Measurements from ENCODE around the gene PDE8A.

PDE8A gene

DNA sequence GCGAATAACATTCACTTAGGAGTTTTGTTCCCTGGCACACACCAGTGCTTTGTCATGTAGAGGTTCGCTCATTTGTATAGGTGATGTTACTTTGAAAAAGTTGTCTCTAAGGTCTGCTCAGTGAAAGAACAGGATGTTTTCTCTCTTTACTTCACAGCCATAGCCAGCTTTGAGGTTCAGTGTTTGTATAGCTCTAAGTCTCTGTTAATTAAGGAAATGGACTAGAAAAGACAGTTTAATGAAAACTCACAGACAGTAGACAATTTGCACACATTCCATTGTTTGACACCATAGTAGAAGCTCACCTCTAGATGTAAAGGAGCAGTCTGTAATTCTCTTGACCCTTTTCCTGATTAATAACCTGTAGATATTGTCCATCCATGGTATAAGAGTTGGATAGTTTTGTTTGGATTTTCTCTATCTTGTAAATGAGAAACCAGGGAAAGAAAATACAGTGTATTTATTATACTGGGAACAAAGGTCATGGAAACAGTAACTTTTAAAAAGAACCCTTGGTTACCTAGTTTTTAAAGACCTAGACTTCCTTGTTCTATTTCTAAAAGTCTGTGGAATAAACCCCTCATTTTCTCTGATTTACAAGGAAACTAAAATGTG is 50.4 kb downstream of the PDE8A start:
- FAIRE-seq: no peak
- no peak for DNase-seq (ENCODE audit: low spot score)

DNA sequence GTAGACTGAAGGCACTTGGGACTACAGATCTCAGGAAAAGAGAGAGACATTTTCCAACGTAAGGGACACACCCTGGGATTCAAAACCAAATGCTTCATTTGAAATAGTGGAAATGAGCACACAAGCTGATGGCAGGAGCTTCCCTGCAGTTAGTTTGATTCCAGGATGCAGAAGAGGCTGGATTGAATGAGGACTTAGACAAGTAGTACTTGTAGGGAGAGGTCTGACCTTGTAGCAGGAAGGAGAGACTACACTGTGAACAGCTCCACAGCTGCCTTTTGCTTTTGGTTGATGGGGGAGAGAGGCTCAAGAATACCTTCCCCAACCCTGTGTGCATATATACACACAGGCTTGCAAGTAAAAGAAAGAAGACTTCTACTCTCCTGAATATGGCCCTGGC is 51.5 kb downstream of the PDE8A start:
- DNase-seq (ENCODE audit: low spot score): no peak
- no peak for FAIRE-seq

DNA sequence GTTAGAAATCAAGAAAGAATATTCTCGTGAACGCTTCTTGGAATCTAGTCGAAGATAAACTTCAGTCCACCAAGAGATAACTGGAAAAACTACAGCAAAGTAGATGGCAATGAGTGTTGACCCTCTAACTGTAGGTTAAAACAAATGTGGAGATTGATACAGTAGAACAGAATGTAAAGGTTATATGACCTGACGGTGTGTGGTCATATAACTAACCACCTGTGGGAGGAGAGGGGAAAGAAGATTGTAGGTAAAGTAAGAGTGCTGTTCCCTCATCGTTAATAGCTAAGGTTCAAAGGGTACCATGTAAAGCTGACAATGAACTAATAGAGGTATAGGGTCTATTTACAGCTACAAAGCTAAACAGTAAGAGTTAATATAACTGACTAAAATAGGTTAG is 52.6 kb downstream of the PDE8A start:
- no peak for DNase-seq (ENCODE audit: low spot score)
- FAIRE-seq: no peak

DNA sequence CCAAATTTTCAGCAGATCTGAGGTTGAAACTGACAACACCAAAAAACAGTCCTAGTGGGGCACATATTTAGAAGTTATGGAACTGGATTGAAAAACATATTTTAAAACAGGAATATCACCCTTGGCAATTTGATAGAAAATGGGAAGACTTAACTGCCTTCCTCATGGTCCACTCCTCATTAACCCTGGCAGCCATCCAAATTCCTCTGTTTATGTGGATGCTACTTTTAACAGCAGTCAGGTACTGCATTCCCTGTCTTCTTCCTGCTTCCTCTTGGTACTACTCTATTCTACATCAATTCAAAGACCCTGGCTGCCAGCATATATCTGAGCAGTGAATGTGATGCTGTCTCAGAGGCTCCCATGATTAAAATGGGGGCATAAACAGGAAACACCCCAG is 54.3 kb downstream of the PDE8A start:
- FAIRE-seq (no peak), DNase-seq (ENCODE audit: low spot score) (no peak)

DNA sequence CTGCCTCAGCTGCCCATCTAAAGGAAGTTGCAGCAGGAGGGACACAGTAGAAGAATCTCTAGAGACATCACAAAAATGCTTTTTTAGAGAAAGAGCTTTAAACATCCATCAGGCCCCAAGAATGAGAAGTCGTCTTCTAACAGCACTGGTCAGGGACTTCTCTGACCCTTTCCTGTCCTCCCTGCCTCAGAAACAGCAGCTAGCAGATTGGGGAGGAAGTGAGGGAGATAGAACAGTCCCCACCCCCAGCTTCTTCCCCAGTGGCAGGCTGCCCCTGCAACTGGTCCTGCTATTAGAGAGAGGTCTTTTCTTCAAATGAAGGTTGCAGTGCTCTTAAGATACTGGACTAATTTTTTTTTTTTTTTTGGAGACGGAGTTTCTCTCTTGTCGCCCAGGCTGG is 55.1 kb downstream of the PDE8A start:
- DNase-seq (ENCODE audit: low spot score): no peak
- no peak for FAIRE-seq

DNA sequence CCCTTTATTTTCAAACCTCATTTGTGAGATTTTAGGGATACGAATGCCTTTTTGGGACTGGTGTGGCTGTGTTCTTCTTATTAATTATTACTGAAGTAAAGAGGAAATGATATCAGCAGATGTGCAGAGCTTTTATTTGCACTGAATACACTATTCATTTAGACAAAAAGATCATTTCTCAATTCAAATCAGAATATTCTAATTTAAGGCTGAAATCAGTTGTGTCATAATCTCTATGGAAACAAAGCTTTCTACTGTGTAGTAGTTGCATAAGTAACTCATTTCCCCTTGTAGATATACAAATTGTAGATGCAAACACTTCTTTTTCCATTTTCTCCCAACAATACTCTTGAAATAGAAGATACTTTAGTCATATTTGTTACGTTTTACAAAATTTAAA is 56.0 kb downstream of the PDE8A start:
- no peak for FAIRE-seq
- DNase-seq (ENCODE audit: low spot score): no peak

DNA sequence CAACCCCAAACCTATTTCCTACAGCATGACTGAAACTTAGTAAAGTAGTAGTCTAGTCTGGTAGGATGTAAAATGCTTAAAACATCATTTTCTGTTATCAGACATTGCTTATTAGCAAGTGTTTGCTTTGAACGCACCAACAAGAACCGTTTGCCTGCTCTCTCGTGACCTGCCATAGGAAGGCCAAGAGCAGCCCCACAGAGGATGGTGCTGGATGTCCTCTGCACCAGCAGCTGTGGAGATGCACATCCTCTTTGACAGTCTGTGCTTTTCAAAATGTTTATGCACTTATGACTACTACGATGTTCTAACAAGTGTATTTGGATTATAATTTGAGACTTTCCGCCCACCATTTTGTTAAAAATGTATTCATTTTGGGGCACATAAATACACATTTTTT is 59.6 kb downstream of the PDE8A start:
- no peak for FAIRE-seq
- no peak for DNase-seq (ENCODE audit: low spot score)

DNA sequence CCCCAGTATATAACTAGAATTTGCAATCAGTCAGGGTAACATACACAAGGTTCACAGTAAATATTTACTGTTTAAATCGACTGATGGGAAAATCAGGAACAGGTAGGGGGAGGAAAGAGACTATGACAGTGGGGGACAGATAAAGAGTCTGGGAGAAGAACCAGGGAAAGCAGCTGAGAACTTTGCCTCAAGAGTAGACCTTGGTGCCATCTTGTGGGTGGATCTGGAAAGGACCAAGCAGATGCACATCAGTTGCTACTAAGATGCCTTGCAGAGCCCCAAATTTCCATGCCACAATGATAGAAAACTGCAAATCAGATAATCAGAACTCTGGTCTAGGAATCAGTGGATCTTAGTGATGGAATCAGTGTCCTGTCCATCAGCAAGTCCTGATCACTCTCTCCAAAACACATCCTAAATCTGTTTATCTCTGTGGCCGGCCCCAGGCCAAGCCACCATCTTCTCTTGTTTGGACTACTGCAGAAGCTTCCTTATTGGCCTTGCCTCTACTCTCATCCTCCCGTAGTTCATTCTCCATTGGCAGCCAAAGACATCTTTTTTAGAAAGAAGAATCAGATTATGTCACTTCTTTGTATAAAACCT is 62.7 kb downstream of the PDE8A start:
- DNase-seq (ENCODE audit: low spot score): peak; percentile 38

DNA sequence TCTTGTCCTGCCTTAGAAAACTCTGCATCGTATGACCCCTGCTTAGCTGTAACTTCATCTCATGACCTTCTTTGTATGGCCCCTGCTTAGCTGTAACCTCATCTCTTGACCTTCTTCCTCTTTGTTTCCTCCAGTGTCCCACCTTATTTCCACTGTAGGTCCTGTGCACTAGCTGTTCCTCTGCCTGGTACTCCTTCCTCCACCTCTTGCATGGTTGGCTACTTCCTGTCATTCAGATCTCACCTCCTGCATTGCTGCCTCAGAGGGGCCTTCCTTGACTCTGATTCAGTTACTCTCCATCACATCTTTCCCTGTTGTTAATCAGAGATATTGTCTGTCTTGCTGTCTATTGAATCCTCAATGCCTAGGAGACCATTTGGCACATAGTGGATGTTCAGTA is 63.2 kb downstream of the PDE8A start:
- FAIRE-seq (no peak), DNase-seq (ENCODE audit: low spot score) (no peak)

More for the DNA sequence above, 62.7 kb downstream of the PDE8A start:
- no peak for FAIRE-seq

DNA sequence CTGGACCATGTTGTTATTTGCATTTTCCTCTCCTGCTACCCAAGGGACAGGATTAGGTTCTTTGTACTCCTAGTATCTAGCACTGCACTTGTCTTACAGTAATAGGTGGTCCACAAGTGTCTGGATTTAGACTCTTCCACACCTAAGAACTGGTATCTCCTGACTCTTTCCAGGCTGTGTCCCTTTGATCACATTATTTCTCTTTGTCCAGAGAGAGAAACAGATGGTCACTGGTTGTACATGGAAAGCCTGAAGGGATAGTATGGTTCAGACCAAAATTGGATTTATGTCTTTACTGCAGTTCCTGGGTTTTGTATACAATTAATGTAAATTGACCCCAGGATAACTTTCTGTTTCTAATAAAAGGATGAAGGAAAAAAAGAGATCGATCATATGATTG is 64.0 kb downstream of the PDE8A start:
- DNase-seq (ENCODE audit: low spot score) (no peak), FAIRE-seq (no peak)

DNA sequence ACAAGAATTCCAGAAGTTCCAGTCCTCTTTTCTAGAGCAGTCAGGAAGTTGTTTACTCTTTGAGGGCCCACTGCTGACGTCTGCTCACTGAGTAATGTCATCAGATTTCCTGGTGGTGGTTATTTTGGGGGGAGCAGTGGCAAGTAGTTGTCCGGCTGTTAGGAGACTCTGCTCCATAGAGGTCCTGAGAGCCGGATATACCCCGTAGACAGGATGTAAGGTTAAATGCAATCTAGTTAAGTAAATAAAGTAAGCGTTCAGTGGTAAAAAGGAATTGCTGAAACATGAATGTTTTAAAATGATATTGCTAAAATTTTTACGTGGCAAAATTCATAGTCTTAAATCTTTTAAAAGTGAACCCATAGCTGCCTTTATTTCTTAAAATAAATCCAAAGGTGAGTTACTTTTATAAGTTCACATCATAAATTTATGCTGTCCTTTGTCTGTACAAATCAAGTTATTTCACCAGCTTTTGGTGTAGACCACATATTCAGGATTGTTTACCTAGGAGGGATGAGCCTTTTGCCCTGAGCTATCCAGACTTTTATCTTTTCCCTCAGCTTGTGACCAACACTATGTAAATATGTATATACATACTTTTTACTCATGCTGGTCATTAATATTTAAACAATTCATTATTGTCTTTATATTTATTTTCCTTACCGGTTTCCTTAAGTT is 65.8 kb downstream of the PDE8A start:
- DNase-seq (ENCODE audit: low spot score) (peak; percentile 61), FAIRE-seq (no peak)

DNA sequence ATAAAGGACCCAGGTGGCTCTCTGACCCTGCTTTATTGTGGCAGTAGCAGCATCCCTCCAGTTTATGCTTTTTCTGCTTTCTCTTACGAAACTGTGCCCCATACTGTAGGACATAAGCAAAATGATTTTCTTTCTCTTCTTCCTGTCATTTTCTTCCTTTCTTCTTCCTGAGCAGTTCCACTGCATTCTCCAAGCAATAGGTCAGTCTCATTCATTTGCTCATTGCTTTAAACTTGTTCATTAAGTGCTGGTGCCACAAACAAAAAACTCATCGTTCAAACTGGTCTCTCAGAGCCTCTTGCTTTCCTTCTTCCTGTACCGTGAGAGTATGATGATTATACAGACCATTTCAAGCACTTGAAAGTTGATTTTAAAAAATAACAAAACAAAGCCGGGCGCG is 66.8 kb downstream of the PDE8A start:
- no peak for FAIRE-seq
- DNase-seq (ENCODE audit: low spot score): no peak

DNA sequence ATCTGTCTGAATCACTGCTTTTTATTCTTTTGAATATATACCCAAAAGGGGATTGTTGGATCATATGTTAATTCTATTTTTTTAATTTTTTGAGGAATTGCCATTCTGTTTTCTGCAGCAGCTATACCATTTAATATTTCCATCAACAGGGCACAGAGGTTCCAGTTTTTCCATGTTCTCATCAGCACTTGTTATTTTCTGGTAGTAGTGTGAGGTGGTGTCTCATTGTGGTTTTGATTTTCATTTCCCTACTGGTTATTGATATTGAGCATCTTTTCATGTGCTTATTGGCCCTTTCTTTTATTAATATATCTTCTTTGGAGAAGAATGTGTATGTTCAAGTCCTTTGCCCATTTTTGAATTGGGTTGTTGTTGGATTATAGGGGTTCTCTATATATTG is 68.1 kb downstream of the PDE8A start:
- no peak for FAIRE-seq
- no peak for DNase-seq (ENCODE audit: low spot score)

DNA sequence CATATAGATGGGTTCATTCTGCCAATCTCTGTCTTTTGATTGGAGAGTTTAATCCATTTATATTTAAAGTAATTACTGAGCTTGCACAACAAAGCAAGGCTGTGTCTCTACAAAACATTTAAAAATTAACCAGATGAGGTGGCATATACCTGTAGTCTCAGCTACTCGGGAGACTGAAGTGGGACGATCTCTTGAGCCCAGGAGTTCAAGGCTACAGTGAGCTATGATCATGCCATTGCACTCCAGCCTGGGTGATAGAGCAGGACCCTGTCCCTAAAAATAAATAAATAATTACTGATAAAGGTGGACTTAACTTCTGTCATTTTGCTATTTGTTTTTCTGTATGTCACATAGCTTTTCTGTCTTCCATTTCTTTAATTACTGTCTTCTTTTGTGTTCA is 78.1 kb downstream of the PDE8A start:
- DNase-seq (ENCODE audit: low spot score): no peak
- FAIRE-seq: no peak

DNA sequence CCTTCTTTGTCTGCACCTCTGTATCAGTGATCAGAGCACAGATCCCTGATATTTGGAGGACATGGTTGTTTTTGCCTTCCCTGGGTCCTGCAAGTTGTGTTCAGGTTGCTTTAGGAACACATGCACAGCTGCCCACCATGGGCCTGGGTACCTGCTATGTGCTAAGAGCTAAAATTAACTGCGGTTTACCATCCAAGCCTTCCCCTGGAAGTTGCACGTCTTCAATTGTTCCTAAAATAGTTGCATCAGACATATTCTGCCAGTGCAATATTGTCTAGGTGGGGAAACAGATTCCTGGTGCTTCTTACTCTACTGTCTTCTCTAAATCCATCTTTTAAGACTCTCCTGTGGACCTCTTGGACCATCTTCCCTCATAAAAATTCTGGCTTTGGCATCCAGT is 80.9 kb downstream of the PDE8A start:
- no peak for FAIRE-seq

DNA sequence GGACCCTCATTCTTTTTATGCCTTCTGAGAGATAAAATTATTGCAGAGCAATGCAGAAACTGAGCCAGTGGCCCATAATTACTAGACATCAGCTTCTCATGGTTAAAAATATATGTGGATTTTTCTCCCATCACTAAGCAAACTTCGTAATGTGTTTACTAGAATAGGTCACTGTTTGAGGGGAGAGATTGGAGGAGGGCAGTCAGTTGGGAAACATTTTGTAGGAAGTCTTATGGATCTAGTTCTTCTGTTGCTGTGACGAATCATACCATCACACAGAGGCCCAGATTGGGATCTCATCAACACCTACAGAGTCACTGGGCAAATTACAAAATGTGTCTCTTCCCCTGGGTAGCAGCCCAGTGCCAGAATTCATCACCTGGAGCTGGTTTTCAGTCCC is 81.4 kb downstream of the PDE8A start:
- DNase-seq (ENCODE audit: low spot score): no peak
- FAIRE-seq: no peak

More for the DNA sequence above, 80.9 kb downstream of the PDE8A start:
- no peak for DNase-seq (ENCODE audit: low spot score)

DNA sequence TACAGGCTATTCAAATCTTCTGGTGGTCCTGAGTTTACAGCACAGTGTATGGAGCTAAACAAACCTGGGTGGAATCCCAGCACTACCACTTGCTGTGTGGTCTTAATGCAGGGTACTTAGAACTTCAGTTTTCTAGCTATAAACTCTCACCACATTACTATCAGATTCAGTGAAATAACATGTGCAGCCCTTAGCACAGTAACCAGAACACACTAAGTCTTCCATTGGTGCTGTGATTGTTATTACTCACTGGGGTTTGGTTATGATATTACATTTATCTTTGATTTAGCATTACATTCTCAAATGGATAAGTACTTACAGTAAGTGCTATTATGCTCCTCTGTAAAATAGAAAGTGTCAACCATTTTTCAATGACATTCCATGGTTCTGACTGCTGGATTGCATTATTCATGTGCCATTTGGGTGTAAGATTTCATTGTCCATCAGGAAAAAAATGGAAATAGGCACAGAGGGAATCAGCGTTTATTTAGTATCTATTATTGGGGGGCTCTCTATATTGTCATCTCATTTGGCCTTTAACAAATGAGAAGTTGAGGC is 81.9 kb downstream of the PDE8A start:
- FAIRE-seq (no peak), DNase-seq (ENCODE audit: low spot score) (no peak)

DNA sequence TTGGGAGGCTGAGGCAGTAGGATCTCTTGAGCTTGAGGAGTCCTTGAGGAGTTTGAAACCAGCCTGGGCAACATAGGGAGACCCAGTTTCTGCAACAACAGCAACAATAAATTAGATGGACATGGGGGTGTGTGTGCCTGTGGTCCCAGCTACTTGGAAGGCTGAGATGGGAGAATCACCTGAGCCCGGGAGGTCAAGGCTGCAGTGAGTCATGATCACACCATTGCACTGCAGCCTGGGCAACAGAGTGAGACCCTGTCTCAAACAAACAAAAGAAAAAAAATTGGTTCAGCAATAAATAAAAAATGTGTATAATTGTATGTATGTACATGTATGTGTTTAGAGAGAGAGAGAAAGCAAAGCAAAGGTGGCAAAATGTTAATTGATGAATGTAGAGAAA is 83.1 kb downstream of the PDE8A start:
- DNase-seq (ENCODE audit: low spot score) (no peak), FAIRE-seq (no peak)

DNA sequence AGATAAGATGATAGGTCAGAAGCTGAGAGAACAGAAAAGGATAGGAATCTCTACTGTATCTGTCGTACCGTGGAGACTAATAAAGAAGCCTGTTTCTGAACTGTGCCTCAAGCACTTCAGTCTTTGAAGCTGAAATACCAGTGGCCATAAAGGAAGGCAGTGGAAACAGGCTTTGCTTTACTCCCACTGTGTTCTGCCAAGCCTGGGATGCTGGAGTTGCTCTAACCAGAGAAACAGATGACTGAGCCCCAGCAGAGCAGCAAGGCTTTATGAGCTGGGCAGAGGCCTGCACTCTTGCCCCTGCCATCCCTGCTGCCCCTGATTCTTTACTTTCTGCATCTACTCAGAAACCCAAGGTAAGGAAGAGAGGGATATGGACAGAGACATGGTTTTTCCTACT is 89.4 kb downstream of the PDE8A start:
- FAIRE-seq: no peak

DNA sequence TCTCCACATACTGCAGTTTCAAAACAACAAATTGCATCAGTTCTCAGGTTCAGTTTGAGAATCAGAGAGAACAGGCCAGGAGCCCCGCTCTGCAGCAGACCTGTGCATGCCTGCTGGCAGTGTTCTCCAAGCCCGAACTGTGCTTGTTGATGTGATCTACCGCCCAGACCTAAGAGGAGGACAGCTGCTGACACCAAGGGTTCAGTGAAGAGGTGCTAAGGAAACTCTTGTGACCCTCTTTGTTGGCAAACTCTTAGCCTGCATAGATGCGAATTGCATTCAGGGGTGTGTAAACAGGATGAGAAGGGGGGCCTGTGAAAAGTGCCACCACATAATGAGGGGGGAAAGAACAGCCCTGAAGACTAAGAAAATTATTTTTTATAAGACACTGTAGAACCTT is 89.8 kb downstream of the PDE8A start:
- no peak for DNase-seq (ENCODE audit: low spot score)
- no peak for FAIRE-seq

More for the DNA sequence above, 89.4 kb downstream of the PDE8A start:
- DNase-seq (ENCODE audit: low spot score): no peak

DNA sequence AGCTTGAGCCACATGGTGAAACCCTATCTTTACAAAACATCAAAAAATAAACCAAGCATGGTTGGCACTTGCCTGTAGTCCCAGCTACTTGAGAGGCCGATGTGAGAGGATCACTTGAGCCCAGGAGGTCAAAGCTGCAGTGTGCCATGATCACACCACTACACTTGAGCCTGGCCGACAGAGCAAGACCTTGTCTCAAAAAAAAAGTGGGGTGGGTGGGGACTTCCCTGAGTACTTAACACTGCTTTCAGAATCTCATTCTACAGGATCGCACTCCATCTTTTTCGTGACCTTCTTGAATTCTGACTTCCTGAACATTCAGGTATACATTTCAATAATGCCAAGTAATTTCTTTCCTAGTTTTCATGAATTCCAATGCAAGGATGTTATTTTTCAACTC is 91.3 kb downstream of the PDE8A start:
- FAIRE-seq: no peak
- DNase-seq (ENCODE audit: low spot score): no peak

DNA sequence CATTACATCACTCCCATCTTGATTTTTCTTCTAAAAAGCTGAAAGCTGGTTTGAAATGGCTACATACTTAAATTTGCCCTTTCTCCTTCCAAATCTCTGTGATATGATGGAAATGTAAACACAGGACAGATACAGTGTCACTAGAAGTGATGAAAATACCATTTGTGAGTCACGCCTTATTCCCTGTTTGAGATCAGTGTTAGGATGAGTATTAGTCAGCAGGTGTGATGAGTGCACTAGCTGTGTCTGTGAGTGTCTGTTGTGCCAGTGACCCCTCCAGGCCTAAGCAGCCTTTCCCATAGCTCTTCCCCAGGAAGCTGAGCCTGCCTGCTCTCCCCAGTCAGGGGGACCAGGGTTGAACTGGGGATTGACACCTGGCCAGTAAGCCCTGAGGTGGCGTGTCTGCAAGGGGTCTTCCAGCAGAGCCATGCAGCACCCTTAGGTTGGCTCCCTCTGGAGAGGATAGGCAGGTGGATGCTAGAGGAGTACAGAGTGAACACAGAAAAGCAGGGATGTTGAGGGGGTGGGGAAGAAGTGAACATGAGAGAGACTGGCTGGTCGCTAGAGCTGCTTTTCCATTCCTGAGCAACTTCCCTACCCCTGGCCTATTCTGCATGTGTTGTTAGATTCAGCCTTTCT is 92.0 kb downstream of the PDE8A start:
- FAIRE-seq (no peak), DNase-seq (ENCODE audit: low spot score) (no peak)
